ENCODE data around the gene MEF2C.

Gene MEF2C

DNA sequence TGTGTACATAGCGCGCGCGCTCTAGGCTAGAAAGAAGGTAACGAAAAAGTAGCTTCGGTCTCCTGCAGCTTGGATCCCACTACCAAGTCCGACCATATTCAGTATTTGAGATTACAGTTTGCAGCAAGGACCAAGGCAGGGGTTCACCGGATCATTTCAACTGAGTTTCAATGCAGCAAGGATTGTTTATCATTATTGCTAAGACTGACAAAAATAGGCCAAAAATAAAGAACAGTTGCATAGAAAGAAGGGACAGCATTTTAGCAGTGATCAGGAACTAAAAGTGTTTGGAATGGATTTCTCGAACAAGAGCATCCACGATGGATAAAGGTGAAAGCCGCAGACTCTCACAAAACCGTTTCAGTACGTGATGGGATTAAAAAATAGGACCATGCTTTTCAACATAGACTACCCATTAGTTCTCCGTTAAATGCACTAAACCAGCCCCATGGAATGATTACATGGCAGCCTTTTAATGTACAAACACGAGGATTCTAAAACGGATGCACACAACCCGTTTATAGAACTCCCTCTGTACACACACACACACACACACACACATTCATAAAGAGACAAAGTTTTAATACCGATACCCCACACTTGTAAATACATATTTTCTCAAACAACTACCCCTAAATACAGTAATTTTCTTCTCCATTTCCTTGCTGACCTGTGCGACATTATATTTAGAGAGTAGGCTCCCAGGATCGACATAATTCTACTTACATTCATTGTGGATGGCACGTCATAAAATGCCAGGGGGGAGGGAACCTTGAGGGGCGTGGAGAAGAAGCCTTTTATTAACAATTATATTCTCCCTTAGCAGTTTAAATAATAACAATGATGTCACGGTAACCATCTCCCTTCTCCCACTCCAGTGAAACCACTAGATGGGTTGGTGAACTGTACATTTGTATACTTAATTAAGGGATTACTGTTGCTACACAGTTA, 197.1 kb downstream of the MEF2C start:
- DNase-seq, result no peak

GRCh38 chr5:88683506-88684135, 199.4 kb downstream of the MEF2C start:
- DNase-seq, result no peak

GRCh38 chr5:88682881-88683361, 200.1 kb downstream of the MEF2C start:
- DNase-seq, result no peak

DNA sequence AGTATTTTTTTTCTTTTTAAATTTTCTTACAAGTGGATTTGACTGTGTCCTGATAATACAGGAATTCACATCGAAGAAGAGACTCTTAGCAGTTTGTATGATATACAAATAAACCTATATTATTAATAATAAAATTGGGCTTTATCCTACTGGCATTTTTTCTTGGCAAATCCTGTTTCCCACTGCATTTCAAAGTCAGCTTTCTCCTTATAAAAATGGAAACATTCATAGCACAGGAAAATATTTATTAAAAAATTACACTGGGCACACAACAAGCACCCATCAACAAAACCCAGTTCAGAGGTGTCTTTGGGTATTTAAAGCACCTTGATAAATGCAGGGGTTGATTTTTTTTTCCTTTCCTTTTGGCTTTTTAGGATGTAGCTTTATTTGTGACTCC, 200.9 kb downstream of the MEF2C start:
- no peak for DNase-seq

DNA sequence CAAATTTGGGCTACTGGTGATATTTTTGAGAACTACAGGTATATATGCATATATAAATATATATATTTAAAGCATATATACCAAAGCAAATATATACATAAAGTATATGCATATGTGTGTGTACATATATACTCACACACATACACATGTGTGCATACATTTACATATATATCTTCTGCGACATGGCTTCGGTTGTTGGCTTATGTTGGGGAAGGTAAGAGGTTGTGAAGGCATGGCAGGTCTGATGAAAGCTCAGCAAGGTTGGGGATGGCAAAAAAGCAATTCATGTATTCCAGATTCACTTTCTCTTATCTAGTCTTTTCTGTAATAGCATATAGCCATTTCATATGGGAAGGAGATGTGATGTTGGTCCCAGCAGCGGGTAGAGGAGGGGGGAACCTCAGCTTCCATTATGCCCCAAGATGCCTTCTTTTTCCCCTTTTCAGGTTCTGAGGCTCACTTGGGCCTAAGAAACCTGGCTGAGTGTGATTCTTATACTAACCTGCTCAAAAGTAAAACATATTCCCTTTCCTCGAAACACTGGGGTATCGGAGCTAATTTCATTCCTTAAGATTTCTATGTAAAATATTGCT, 201.7 kb downstream of the MEF2C start:
- DNase-seq, result no peak

GRCh38 chr5:88680253-88681132, 202.5 kb downstream of the MEF2C start:
- peak; percentile 80 for DNase-seq

- DNase-seq, result no peak
These were observed 203.3 kb downstream of the MEF2C start for GRCh38 chr5:88679638-88680037.

DNA sequence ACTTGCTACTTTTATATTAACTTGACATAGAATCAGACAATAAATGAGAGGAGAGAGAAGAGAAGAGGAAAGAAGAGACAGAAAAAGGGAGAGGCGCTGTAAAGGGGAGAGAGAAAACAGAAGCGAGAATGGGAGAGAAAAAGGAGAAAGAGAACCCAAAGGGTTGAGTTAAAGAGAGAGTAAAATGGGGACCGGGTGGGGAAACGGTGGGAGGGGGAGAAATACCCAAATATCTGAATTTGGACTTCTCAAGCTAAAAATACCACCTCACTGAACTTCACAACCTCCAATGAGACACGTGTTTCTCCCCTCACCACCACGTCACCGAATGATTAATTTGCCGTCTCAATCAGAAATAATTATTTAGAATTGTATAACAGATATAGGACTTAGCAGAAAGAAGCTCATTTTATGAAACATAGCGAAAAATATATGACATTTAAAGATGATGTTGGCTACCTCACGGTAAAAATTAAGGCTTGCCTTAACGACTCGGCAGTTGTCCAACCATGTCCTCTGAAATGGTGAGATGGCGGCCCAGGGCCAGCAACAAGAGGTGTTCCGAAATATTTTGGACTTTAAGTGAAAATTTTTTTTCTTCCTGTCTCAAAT, 204.1 kb downstream of the MEF2C start:
- DNase-seq, result no peak

- no peak for DNase-seq
These were observed 204.8 kb downstream of the MEF2C start for GRCh38 chr5:88677943-88678769.

GRCh38 chr5:88677376-88677895, 205.5 kb downstream of the MEF2C start:
- no peak for DNase-seq

DNA sequence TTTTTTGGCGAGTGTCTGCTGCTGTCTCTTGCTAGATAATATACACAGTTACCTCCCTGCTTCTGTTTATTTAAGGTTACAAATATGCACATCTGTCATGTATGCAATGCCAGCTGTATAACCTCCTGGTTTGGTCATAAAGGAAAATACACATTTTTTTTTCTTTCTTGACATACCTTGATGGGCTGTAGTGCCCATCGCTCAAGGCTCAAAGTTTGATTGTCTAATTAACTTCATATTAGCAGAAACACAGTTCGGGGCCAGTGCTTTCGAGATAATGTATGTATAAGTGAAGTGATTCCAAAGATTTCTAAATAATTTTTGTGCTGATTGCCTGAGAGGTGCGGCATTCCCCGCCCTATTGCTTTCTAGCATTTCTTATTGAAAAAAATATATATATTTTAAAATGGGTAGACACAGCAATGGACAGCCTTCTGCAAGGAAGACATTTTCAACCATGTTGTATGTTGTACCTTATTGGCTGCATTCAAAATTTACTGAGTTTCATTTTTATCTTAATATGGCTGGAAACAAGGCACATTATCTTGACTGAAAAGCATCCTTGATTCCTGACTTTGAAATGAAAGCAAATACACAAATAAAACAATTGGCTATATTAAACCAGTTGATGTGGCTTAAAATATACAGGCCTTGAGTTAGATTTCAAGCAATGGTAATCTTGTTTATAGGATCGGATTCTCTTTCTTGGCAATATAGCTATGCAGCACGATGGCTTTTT, 206.2 kb downstream of the MEF2C start:
- no peak for DNase-seq

DNA sequence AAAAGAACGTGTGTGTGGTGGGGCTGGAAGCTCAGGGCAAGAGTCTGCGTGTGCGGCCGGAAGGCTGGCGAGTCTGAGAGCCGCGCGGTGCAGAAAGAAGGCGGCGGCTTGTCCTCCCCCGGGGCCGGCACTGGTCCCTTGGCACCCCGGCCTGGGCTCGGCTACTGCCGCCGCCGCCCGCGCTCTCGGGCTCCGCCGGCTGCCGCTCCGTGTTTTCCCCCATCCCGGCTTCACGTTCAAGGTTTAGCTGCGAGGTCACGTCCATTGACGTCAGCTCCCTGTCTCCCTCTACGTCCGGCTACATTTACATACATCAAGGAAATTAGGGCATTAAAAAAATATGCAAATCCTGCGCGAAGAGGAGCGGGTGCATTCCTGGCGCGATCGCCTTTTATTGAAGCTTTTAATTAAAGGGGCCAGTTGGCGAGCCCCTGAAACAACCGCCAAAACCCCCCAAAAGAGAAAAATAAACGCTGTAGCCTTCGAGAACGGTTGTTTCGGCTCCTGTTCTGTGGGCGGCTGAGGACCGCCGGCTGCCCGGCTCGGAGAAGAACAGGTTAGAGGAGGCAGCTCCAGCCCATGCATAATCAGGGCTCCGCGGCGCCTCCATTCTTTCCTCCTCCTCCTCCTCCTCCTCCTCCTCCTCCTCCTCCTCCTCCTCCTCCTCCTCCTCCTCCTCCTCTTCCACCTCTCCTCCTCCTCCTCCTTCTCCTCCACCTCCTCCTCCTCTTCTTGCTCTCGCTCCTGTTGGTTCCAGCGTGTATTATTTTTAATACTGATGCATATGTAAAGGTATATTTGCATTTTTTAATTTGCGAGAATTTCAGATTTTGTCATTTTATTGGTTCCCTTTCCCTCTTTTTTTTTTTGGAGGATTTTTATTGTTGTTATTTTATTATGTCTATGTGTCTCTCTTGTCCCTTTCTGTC, 207.0 kb downstream of the MEF2C start:
- DNase-seq, result no peak

DNA sequence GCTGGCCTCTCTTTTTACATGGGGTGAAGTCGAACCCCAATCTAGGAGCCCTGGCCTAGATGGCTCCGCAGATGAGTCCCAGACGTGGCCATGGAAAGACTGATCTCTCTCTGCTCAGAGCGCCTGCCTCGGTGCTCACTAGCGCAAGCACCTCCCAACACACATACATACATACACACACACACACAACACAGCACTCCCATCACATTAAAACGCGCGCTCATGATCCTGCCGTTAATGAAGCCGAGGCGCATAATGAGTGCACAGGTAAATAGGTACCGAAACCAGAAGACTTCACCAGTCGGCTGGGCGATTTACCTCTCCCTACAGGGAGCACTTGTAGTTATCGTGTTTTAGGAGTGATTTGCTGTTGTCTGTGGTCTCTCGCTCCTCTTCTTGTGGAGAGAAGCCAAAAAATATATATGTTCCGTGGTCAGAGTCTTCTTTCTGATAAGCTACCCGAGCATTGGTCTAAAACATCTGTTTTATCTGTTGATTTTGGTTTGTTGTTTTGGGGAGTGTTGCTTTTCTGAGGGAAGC, 207.7 kb downstream of the MEF2C start:
- no peak for DNase-seq

DNA sequence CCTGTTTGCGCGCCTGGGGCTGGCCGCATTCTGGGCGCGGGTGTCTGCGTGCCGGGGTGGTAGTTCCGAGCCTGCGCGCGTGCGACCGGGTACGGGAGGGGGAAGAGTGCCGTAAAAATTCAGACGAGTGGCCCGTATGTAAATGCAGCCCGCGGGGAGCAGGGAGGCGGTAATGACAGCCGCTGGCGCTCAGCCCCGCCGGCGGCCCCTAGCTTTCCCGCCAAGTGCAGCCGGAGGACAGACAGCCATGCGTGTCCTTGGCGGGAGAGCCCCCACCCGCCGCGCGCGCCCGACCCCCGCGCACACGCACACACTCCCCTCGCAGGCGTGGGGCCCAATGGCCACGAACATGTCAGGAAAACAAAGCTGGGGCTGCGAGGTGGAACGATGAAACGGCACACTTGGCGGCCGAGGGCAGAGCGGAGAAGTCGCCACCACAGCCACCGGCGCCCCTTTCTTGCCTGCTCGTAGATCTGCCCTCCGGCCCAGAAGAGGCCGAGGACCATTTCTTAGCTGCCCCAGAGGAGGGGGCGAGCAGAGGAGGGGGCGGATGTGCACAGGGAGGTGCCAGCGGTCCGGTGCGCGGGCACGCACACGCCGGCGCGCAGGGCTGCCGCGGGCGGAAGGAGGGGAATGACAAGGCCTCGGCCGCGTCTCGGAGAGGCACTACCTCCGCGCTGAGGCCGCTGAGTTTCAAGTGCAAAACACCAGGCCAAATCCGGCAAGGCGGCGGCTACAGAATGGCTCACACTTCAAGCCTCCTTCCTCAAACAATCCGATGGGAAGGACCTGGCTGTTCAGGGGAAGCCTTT, 208.4 kb downstream of the MEF2C start:
- DNase-seq, result no peak

- DNase-seq, result no peak
These were observed 209.5 kb downstream of the MEF2C start for GRCh38 chr5:88673253-88674105.

DNA sequence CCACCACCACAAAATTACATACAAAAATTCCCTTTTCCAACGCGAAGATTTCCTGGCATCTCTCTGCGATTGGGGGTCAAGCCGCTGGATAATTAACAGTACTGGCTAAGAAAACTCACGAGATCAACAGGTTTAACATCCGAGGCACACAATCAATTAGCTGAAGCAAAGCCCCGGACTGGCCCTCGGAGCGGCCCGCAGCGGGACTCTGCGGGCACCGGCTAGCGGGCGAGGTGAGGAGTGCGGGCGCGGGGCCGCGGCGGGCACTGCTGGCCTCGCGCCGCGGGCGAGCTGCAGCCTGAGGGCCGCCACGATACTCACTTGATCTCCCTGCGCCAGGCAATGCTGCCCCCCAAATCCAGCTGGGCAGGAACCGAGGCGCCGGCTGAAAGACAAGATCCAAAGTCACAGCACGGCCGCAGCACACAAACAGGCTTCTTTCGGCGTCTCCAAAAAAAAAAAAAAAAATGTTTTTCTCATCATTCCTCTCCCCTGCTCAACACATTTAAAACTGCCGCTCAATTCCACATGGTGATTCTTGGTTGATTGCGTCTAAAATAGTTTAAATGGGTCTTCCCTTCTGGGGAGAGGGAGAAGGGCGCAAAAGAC, 210.2 kb downstream of the MEF2C start:
- no peak for DNase-seq

Data from stimulated activated CD4-positive, alpha-beta T cell treated with anti-CD3 and anti-CD28 coated beads, Interleukin-4, amount 100 ng/mL, for 1 hour (primary cell).